Measurements from ENCODE around the gene NTMT1. TPM values are rescaled to one million over a fixed set of nuclear protein-coding genes. Genes with fewer than 3 reads are reported as not detected.
"Not testable (repeated sequence)": the region's sequence is repeated elsewhere in the genome, so short reads cannot be mapped to it uniquely, and the experiment has no call there.

The NTMT1 gene
- total and polyA plus RNA-seq, 5 donors = 45.0 to 78.1 (median 50.2) TPM

GRCh38 chr9:129586245-129586644, 39.7 kb upstream of the NTMT1 start:
- Histone ChIP-seq H3K27me3 (ENCODE audit: control insufficient read depth, insufficient read depth) (no peaks in the 10 kb centered on the region), H3K9me3 (ENCODE audit: control insufficient read depth, low read length) (no peaks in the 10 kb centered on the region), H3K4me3 (ENCODE audit: low read length) (no peak overlapping the region), H3K27ac (ENCODE audit: low read length) (no peak overlapping the region), H3K4me1 (ENCODE audit: control insufficient read depth, insufficient read depth, low read length) (peaks cover 2% of the 10 kb centered on the region)
- WGBS = 94% methylated on average over 1 of the region's 1 CpG
- no peak for ATAC-seq
- intact Hi-C loops (cut with DNase I) = no loop called here
- DNase-seq = no peak

GRCh38 chr9:129586685-129587084, 39.3 kb upstream of the NTMT1 start:
- no peaks in the 10 kb centered on the region for H3K27me3 ChIP-seq (ENCODE audit: control insufficient read depth, insufficient read depth)
- no peak overlapping the region for H3K4me3 ChIP-seq (ENCODE audit: low read length)
- H3K27ac ChIP-seq (ENCODE audit: low read length) = no peak overlapping the region
- peak in 1 of 3 donors; percentile 61 for DNase-seq
- ATAC-seq = peak in 1 of 2 donors; percentile 12
- H3K4me1 ChIP-seq (ENCODE audit: control insufficient read depth, insufficient read depth, low read length) = peaks cover 2% of the 10 kb centered on the region
- no peaks in the 10 kb centered on the region for H3K9me3 ChIP-seq (ENCODE audit: control insufficient read depth, low read length)
- intact Hi-C loops (cut with DNase I) = no loop called here
- WGBS = 63% methylated on average over 8 of the region's 8 CpGs

- no peak for ATAC-seq
Observed at GRCh38 chr9:129587487-129588262, 38.3 kb upstream of the NTMT1 start.

GRCh38 chr9:129590466-129590865, 35.5 kb upstream of the NTMT1 start:
- Histone ChIP-seq H3K27me3 (ENCODE audit: control insufficient read depth, insufficient read depth) (no peaks in the 10 kb centered on the region), H3K4me3 (ENCODE audit: low read length) (no peak overlapping the region), H3K9me3 (ENCODE audit: control insufficient read depth, low read length) (no peaks in the 10 kb centered on the region), H3K4me1 (ENCODE audit: control insufficient read depth, insufficient read depth, low read length) (no peaks in the 10 kb centered on the region), H3K27ac (ENCODE audit: low read length) (no peak overlapping the region)
- 91% methylated on average over 6 of the region's 6 CpGs for WGBS
- intact Hi-C loops (cut with DNase I) = no loop called here
- ATAC-seq (no peak), DNase-seq (peak in 1 of 3 donors; percentile 20)

More at GRCh38 chr9:129587487-129588262, 38.3 kb upstream of the NTMT1 start:
- WGBS = 87% methylated on average over 23 of the region's 23 CpGs
- peak in 1 of 3 donors; percentile 5 for DNase-seq
- Histone ChIP-seq H3K9me3 (ENCODE audit: control insufficient read depth, low read length) (no peaks in the 10 kb centered on the region), H3K27me3 (ENCODE audit: control insufficient read depth, insufficient read depth) (no peaks in the 10 kb centered on the region), H3K4me3 (ENCODE audit: low read length) (no peak overlapping the region), H3K27ac (ENCODE audit: low read length) (no peak overlapping the region), H3K4me1 (ENCODE audit: control insufficient read depth, insufficient read depth, low read length) (peaks cover 2% of the 10 kb centered on the region)
- intact Hi-C loops (cut with DNase I) = no loop called here

GRCh38 chr9:129591916-129592315, 34.0 kb upstream of the NTMT1 start:
- intact Hi-C loops (cut with DNase I) = no loop called here
- Histone ChIP-seq H3K27me3 (ENCODE audit: control insufficient read depth, insufficient read depth) (no peaks in the 10 kb centered on the region), H3K4me1 (ENCODE audit: control insufficient read depth, insufficient read depth, low read length) (no peaks in the 10 kb centered on the region), H3K4me3 (ENCODE audit: low read length) (no peak overlapping the region), H3K9me3 (ENCODE audit: control insufficient read depth, low read length) (no peaks in the 10 kb centered on the region), H3K27ac (ENCODE audit: low read length) (no peak overlapping the region)
- WGBS = 83% methylated on average over 5 of the region's 5 CpGs
- no peak for DNase-seq
- ATAC-seq = no peak

GRCh38 chr9:129592790-129593189, 33.2 kb upstream of the NTMT1 start:
- WGBS = 84% methylated on average over 10 of the region's 10 CpGs
- H3K4me3 ChIP-seq (ENCODE audit: low read length); ATAC-seq; intact Hi-C loops (cut with DNase I); H3K9me3 ChIP-seq (ENCODE audit: control insufficient read depth, low read length); H3K27ac ChIP-seq (ENCODE audit: low read length); H3K4me1 ChIP-seq (ENCODE audit: control insufficient read depth, insufficient read depth, low read length); H3K27me3 ChIP-seq (ENCODE audit: control insufficient read depth, insufficient read depth): not testable (repeated sequence)
- DNase-seq = peak in 2 of 3 donors; percentile 24 to 28

- Histone ChIP-seq H3K27me3 (ENCODE audit: control insufficient read depth, insufficient read depth) (no peaks in the 10 kb centered on the region), H3K27ac (ENCODE audit: low read length) (no peak overlapping the region), H3K9me3 (ENCODE audit: control insufficient read depth, low read length) (no peaks in the 10 kb centered on the region), H3K4me3 (ENCODE audit: low read length) (no peak overlapping the region), H3K4me1 (ENCODE audit: control insufficient read depth, insufficient read depth, low read length) (peaks cover 2% of the 10 kb centered on the region)
- WGBS = 62% methylated on average over 7 of the region's 7 CpGs
- ATAC-seq (no peak), DNase-seq (peak in 2 of 3 donors; percentile 35 to 65)
- intact Hi-C loops (cut with DNase I) = no loop called here
Observed at GRCh38 chr9:129594632-129595031, 31.3 kb upstream of the NTMT1 start.

- H3K4me3 ChIP-seq (ENCODE audit: low read length) = no peak overlapping the region
- intact Hi-C loops (cut with DNase I) = no loop called here
- H3K27ac ChIP-seq (ENCODE audit: low read length) = no peak overlapping the region
- H3K27me3 ChIP-seq (ENCODE audit: control insufficient read depth, insufficient read depth) = no peaks in the 10 kb centered on the region
- DNase-seq = peak in 2 of 3 donors; percentile 14 to 29
- peaks cover 2% of the 10 kb centered on the region for H3K4me1 ChIP-seq (ENCODE audit: control insufficient read depth, insufficient read depth, low read length)
- 56% methylated on average over 5 of the region's 5 CpGs for WGBS
- no peaks in the 10 kb centered on the region for H3K9me3 ChIP-seq (ENCODE audit: control insufficient read depth, low read length)
- ATAC-seq = no peak
Observed at GRCh38 chr9:129595311-129595741, 30.6 kb upstream of the NTMT1 start.

- H3K4me1 ChIP-seq (ENCODE audit: control insufficient read depth, insufficient read depth, low read length) = peaks cover 2% of the 10 kb centered on the region
- WGBS = 73% methylated on average over 6 of the region's 6 CpGs
- no peaks in the 10 kb centered on the region for H3K27me3 ChIP-seq (ENCODE audit: control insufficient read depth, insufficient read depth)
- intact Hi-C loops (cut with DNase I) = no loop called here
- ATAC-seq (peak in 1 of 2 donors; percentile 8), DNase-seq (peak in 2 of 3 donors; percentile 66 to 72)
- no peak overlapping the region for H3K4me3 ChIP-seq (ENCODE audit: low read length)
- H3K27ac ChIP-seq (ENCODE audit: low read length) = no peak overlapping the region
- H3K9me3 ChIP-seq (ENCODE audit: control insufficient read depth, low read length) = no peaks in the 10 kb centered on the region
Observed at GRCh38 chr9:129595903-129596540, 29.9 kb upstream of the NTMT1 start.

- Histone ChIP-seq H3K4me3 (ENCODE audit: low read length) (peak overlapping the region; percentile 48), H3K27ac (ENCODE audit: low read length) (peak overlapping the region; percentile 5), H3K4me1 (ENCODE audit: control insufficient read depth, insufficient read depth, low read length) (peaks cover 2% of the 10 kb centered on the region), H3K9me3 (ENCODE audit: control insufficient read depth, low read length) (no peaks in the 10 kb centered on the region), H3K27me3 (ENCODE audit: control insufficient read depth, insufficient read depth) (no peaks in the 10 kb centered on the region)
- WGBS = 18% methylated on average over 33 of the region's 33 CpGs
- peak; percentile 88 to 90 for ATAC-seq
- intact Hi-C loops (cut with DNase I) = no loop called here
- DNase-seq = peak; percentile 80 to 91 (median 87)
Observed at GRCh38 chr9:129596541-129597331, 29.2 kb upstream of the NTMT1 start.

All from right cardiac atrium (tissue), 5 donors.